K562 (cell line): ENCODE data around the gene KLHL6. TPM values are rescaled to one million over a fixed set of nuclear protein-coding genes. Genes with fewer than 3 reads are reported as not detected.

Experiments
- BHLHE40 ChIP-seq: IDR thresholded peaks from 2 replicates; pipeline ENCODE4 v1.6.1; 2011; ENCODE audit warnings: low read length, improper control_type of control experiment
- BRF1 ChIP-seq: IDR thresholded peaks from 3 replicates; pipeline ENCODE4 v1.6.1; 2011; ENCODE audit warnings: borderline replicate concordance, mild to moderate bottlenecking; ENCODE audit not compliant: insufficient read length; ENCODE audit errors: extremely low read depth
- CHD4 ChIP-seq: fragments of 200-600 bp; sonication (generic); IDR thresholded peaks from 3 replicates; pipeline ENCODE4 v1.6.1; 2012; ENCODE audit warnings: low read depth, mild to moderate bottlenecking, mixed read lengths, low read length, inconsistent platforms; ENCODE audit not compliant: insufficient read depth, insufficient replicate concordance, poor library complexity, severe bottlenecking
- JUND ChIP-seq, 2 experiments: IDR thresholded peaks; 2 replicates in 1 of 2; 3 replicates in 1 of 2; pipeline ENCODE4 v1.6.1; 2011; ENCODE audit warnings: borderline replicate concordance in 2 of 2, low read depth in 2 of 2, low read length in 2 of 2, improper control_type of control experiment in 1 of 2, missing biosample characterization in 1 of 2, missing genetic modification characterization in 1 of 2, missing genetic modification reagents in 1 of 2
- KAT8 ChIP-seq: fragments of 450-650 bp; IDR thresholded peaks from 2 replicates; pipeline ENCODE4 v1.6.1; 2016; ENCODE audit warnings: low read depth, mild to moderate bottlenecking
- L3MBTL2 ChIP-seq: fragments of 450-650 bp; IDR thresholded peaks from 2 replicates; pipeline ENCODE4 v1.6.1; 2016; ENCODE audit warnings: mild to moderate bottlenecking, moderate library complexity
- NEUROD1 ChIP-seq: fragments of 150-350 bp; IDR thresholded peaks from 2 replicates; pipeline ENCODE4 v1.6.1; 2014; ENCODE audit warnings: borderline replicate concordance, low read length, low read depth; ENCODE audit not compliant: partially characterized antibody
- NFE2L1 ChIP-seq: fragments of 450-650 bp; IDR thresholded peaks from 2 replicates; pipeline ENCODE4 v1.6.1; 2016; ENCODE audit warnings: missing genetic modification characterization, low read depth, mild to moderate bottlenecking, missing compliant biosample characterization, moderate library complexity, borderline replicate concordance
- NFXL1 ChIP-seq: fragments of 450-650 bp; formaldehyde crosslinking; IDR thresholded peaks from 2 replicates; pipeline ENCODE4 v1.4.0; 2021; ENCODE audit warnings: mild to moderate bottlenecking
- NR1H2 ChIP-seq: sonication (generic); formaldehyde crosslinking; IDR thresholded peaks from 2 replicates; pipeline ENCODE4 v1.4.0; 2020; ENCODE audit warnings: mild to moderate bottlenecking, missing genetic modification reagents
- OTX1 ChIP-seq: fragments of 450-650 bp; formaldehyde crosslinking; IDR thresholded peaks from 2 replicates; pipeline ENCODE4 v1.4.0; 2022; ENCODE audit warnings: mild to moderate bottlenecking
- PYGO2 ChIP-seq: fragments of 450-650 bp; IDR thresholded peaks from 2 replicates; pipeline ENCODE4 v1.6.1; 2016; ENCODE audit warnings: mild to moderate bottlenecking, missing genetic modification characterization, moderate library complexity, missing compliant biosample characterization
- RAD51 ChIP-seq: fragments of 450-650 bp; IDR thresholded peaks from 2 replicates; pipeline ENCODE4 v1.7.1; 2016; ENCODE audit warnings: low read depth, mild to moderate bottlenecking, borderline replicate concordance
- RBM17 ChIP-seq: fragments of 200-400 bp; formaldehyde crosslinking; IDR thresholded peaks from 2 replicates; pipeline ENCODE4 v1.6.1; 2017; ENCODE audit warnings: low read depth, mild to moderate bottlenecking, low read length, borderline replicate concordance
- SMC3 ChIP-seq: conservative IDR thresholded peaks from 2 replicates; pipeline ENCODE4 v1.6.1; 2011; ENCODE audit warnings: low read depth, low read length, improper control_type of control experiment; ENCODE audit not compliant: insufficient read depth
- SPI1 ChIP-seq: IDR thresholded peaks from 2 replicates; pipeline ENCODE4 v1.6.1; 2011; ENCODE audit warnings: low read depth, low read length, control low read depth, borderline replicate concordance
- TRIM24 ChIP-seq, 2 experiments: fragments of 450-650 bp; IDR thresholded peaks; 2 replicates each; pipeline ENCODE4 v1.6.1; 2016
- USF1 ChIP-seq: sonication (generic); formaldehyde crosslinking; IDR thresholded peaks from 2 replicates; pipeline ENCODE4 v1.9.0; 2022; ENCODE audit warnings: mild to moderate bottlenecking, missing genetic modification reagents
- YBX1 ChIP-seq: fragments of 450-650 bp; IDR thresholded peaks from 2 replicates; pipeline ENCODE4 v1.7.1; 2016; ENCODE audit warnings: mild to moderate bottlenecking
- ZFX ChIP-seq: sonication (generic); formaldehyde crosslinking; IDR thresholded peaks from 2 replicates; pipeline ENCODE4 v1.8.0; 2022; ENCODE audit warnings: mild to moderate bottlenecking, missing genetic modification reagents, moderate library complexity
- ZNF140 ChIP-seq: fragments of 250-450 bp; sonication (Bioruptor Pico); IDR thresholded peaks from 2 replicates; pipeline ENCODE4 v1.8.0; 2021; ENCODE audit warnings: moderate library complexity, mild to moderate bottlenecking, inconsistent platforms
- ZNF324 ChIP-seq: fragments of 250-450 bp; sonication (Bioruptor Pico); IDR thresholded peaks from 2 replicates; pipeline ENCODE4 v1.4.0; 2020; ENCODE audit warnings: mild to moderate bottlenecking
- ZNF589 ChIP-seq: fragments of 200-800 bp; sonication (Bioruptor generic); IDR thresholded peaks from 2 replicates; pipeline ENCODE4 v1.6.1; 2016; ENCODE audit warnings: low read depth, missing genetic modification characterization, missing compliant biosample characterization
- polyA plus RNA-seq, 8 experiments: library from polyadenylated mRNA; depleted of rRNA in 4 of 8; stranded (reverse) in 5 of 8; unstranded in 3 of 8; fragments of >200 nt; fragmentation: Nextera tagmentation in 2 of 8; fragmentation: Illumina TruSeq in 1 of 8; extraction: Ambion mirVana in 2 of 8; extraction: Trizol in 1 of 8; gene quantifications; 2 replicates each; pipeline versions ENCODE4 v1.2.1 to v1.2.3, GENCODE V29; 2011 to 2014; ENCODE audit warnings: inconsistent platforms in 1 of 8, missing spikeins in 1 of 8
- total RNA-seq, 7 experiments: library from RNA; depleted of rRNA in 6 of 7; stranded (reverse); fragments of >200 nt in 6 of 7; fragmentation: Illumina TruSeq in 2 of 7; extraction: Trizol in 2 of 7; gene quantifications; 2 replicates each; pipeline versions ENCODE4 v1.2.1 to v1.2.3, GENCODE V29; 2011 to 2021; ENCODE audit warnings: low replicate concordance in 1 of 7
- TF ChIP-seq, protein P1 (sequence below): sonication (generic); formaldehyde crosslinking; IDR thresholded peaks from 2 replicates; pipeline ENCODE4 v1.4.0; 2020; ENCODE audit warnings: mild to moderate bottlenecking, missing genetic modification reagents

The KLHL6 gene
- total and polyA plus RNA-seq, 9 of the 15 experiments (the other 6 are each of a cell fraction or from before 2014, with no cell fraction given) = 0.18 to 2.1 (median 1.4) TPM

- TF ChIP-seq, protein P1, sequence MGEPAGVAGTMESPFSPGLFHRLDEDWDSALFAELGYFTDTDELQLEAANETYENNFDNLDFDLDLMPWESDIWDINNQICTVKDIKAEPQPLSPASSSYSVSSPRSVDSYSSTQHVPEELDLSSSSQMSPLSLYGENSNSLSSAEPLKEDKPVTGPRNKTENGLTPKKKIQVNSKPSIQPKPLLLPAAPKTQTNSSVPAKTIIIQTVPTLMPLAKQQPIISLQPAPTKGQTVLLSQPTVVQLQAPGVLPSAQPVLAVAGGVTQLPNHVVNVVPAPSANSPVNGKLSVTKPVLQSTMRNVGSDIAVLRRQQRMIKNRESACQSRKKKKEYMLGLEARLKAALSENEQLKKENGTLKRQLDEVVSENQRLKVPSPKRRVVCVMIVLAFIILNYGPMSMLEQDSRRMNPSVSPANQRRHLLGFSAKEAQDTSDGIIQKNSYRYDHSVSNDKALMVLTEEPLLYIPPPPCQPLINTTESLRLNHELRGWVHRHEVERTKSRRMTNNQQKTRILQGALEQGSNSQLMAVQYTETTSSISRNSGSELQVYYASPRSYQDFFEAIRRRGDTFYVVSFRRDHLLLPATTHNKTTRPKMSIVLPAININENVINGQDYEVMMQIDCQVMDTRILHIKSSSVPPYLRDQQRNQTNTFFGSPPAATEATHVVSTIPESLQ (CRISPR knock-in tag) = no peak
- no peak for TF ChIP-seq RBM17
- TF ChIP-seq OTX1 = no peak
- TF ChIP-seq BRF1 = no peak
- TF ChIP-seq L3MBTL2 = no peak
- TF ChIP-seq JUND (IDR thresholded peaks at IDR 0.05; ENCODE audit: borderline replicate concordance, low read depth, low read length) = no peak
- TF ChIP-seq JUND (tag; IDR thresholded peaks at IDR 0.05; ENCODE audit: borderline replicate concordance, low read depth, low read length) = no peak
- no peak for TF ChIP-seq YBX1
- no peak for TF ChIP-seq NEUROD1
- peak; percentile 69 for TF ChIP-seq USF1
- no peak for TF ChIP-seq NR1H2
- no peak for TF ChIP-seq CHD4
- TF ChIP-seq BHLHE40 = peak; percentile 85
- 0 out of 2 replicates have a peak, but pooled peaks have one; percentile 55 for TF ChIP-seq SPI1
- TF ChIP-seq ZNF140 (CRISPR knock-in tag) = no peak
- peak; percentile 36; the same call in 1 of the 2 replicates for TF ChIP-seq ZFX
- no peak for TF ChIP-seq NFXL1 (CRISPR knock-in tag)
- TF ChIP-seq NFE2L1 (tag) = no peak
- no peak for TF ChIP-seq ZNF324
- TF ChIP-seq KAT8 = no peak
- peak; percentile 51; the same call in 1 of the 2 replicates for TF ChIP-seq RAD51
- TF ChIP-seq SMC3 = no peak
- TF ChIP-seq PYGO2 (tag) = no peak
- TF ChIP-seq TRIM24 (IDR thresholded peaks at IDR 0.05) = no peak
- no peak for TF ChIP-seq ZNF589 (CRISPR knock-in tag)
Measured at GRCh38 chr3:183460081-183461055, 95.1 kb downstream of the KLHL6 start (continued).
